ENCODE measurements around the gene ROR1.

The ROR1 gene

DNA sequence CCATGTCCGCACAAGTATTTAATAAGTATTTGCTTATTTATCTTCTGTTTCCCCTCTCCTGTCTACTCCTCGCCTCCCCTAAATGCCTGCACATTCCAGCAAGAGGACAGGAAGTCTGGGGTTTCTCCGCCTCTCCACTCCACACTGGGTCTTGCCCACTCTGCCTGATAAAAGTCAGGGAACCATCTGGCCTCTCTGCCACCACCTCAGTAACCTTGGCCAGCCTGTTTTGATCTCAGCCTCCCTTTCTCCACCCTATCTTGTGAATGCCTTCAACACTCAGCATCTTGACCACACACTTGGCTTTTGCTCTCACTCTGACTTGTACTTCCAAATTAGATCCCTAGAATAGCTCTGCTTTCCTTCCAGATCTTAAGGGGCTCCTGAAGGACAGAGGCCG is 264.3 kb downstream of the ROR1 start:
- no peak for DNase-seq

DNA sequence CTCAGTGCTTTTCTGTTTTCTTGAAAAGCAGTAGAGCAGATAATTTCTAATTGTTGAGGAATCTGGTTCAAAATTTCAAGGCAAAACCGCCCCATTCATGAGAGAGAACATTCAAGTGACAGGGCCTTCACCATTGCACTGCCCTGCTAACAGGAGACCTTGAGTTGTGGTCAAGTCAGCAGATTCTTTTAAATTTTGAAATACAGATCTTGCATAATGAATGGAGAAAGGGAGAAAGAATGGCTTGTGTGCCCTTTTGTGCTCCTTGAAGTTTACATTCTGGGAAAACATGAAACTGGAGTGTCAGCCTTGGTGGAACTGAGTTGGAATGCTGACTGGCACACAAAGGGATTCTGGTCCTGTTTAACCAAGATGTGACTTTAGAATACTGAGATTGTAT is 265.1 kb downstream of the ROR1 start:
- peak; percentile 54 for DNase-seq

DNA sequence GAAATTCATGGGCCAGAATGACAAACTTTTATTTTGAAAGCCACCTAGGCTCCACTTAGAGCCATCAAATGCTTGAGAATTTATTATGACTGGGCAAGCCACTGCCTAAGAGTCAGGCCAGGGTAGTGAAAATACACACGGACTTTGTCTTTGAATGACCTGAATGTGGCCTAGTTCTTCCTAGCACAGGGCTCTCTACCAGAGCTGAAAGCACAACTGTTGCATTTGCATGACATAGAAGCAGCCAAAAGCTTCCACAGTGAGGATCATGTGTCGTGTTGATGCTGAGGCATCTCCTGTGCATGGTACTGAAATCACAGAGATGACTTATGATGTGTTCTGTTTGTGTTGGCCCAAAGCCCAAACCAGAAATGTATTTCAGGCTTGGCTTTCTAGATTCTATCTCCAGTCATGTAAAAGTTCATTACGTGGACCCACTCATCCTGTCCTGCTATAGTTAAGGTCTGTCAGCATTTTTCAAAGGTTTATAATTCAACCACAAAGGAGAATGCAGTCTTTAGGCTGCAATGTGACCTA is 265.6 kb downstream of the ROR1 start:
- DNase-seq: peak; percentile 100

DNA sequence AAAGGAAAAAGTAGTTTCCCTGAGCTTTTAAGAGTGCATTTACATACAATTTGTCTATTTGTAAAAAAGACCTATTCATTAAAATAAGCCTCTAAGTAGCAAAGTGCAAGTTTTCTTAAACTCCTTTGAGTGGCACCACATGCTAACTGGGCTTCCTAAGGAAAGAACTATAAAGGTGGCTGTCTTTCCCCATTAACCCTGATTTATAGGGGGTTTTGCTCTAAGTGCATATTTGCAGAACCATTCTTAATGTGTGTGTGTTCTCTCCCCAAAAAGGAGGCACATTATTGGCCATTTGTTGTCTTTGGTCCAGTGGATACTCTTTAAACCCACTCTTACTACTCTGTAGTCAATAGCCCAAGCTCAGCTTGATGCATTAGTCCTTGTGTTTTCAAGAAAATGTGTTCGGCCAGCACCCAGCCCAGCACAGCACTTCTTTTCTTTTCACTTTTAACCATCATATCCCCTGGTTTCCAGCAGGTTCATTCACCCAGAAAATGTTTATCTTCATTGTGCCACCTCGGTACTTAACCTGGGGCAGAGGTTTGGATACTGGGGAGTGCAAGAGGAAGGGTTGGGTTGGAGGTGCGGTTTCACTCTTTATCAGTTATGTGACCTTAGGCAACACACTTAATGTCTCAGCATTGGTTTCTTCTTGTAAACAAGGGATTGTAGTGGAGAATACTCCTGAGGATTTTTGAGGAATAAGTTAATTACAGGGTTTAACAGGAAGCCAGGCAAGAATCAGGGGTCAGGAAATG is 267.7 kb downstream of the ROR1 start:
- no peak for DNase-seq

DNA sequence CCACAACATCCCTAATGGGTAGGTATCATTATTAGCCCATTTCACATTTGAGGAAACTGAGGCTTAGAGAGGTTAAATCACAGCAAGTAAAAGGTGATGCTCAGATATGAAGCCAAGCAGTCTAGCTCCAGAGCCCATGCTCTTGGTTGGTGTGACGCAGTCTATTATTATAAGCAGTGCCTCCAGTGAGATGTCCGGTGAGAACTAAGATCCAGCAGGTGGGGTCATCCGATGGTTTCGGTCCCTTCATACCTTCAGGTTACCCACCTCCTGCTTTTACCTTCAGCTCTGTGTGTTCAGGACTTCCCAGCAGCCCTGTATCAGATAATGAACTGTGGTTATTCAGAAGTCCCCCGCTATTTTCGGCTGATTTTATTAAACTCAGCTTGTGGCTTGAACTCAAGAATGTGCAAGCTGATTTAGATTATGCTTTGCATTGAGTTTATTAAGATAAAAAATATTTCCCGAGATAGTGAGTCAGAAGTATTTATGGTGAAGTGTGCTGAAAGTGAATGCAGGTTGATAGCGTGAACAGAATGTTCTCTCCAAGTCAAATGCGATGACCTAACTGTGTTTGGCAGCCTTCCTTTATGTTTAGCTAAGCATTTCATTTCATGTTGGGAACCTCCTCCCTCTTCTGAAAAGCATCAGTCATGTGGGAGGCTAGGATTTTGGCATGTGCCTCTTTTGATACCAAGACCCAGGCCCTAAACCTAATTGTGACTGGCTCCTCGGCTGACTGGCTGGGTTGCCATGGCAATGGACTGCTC is 268.7 kb downstream of the ROR1 start:
- peak; percentile 97 for DNase-seq

DNA sequence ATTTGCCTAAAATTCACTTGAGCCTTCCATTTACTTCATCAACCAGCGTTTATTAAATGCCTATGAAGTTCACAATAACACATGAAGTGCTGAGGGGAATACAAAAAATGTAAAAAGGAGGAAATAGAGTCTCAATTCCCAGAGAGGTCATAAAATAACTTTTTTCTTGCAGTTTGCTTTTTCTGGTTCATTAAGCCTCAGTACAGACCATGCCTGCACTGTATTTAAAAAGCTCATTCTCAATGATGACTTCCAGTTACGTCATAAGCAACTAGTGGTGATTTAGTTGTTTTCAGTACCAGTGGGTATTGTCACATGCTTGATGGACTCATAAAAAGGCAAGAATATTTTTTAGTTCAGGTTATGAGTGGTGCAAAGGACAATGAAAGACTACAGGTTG is 269.5 kb downstream of the ROR1 start:
- peak; percentile 37 for DNase-seq

DNA sequence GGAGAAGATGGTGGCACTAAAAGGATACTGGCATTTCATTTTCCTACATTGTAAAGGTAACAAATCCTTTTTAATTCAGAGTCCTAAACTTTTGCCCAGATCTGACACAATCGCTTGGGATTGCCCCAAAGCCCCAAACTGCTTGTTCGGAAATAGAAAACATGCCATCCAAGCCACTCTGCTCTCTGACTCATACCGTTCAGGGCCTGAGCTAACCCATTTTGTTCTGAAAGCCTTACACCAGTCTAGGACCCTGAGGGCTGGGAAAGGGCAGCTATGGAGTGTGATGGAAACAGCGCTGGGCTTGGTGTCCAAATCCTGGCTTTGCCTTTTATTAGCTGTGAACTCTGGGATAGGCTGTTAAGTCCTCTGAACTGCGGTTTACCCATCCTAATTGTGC is 270.2 kb downstream of the ROR1 start:
- peak; percentile 57 for DNase-seq

DNA sequence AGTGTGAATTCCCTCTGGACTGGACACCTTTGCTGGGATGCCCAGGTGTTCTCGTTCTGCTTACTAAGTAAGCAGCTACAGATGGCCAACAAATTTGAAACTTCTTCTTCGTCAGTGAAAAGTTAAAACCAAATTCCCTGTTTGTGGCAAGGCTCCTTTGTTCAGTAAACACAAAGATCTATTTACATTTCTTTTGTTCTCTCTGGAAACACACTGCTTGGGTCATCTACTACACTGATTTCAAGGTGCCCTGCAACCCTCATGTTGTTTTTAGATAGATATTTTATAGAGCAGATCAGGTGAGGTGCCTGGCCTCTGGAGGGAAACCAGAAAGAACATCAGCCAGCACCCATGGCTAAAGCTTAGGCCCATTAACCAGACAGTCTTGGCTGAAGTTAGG is 272.4 kb downstream of the ROR1 start:
- DNase-seq: no peak

DNA sequence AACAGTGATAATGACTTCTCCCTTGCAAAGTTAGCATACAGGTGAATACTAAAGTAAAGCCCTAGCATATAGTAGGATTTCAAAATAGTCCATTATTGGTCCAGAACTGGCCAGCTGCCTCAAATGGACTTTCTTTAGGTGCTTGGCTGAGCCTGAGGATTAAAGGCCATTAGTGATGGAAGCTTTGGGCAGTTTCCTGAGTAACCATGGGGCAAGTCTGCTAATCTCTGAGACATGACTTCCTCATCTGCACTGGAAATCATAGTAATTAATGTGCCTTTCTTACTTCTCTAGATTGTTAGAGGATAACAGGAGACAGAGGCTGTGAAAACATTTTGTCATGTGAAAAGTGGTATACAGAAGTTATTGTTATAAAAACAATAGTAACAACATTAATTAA is 273.1 kb downstream of the ROR1 start:
- no peak for DNase-seq

DNA sequence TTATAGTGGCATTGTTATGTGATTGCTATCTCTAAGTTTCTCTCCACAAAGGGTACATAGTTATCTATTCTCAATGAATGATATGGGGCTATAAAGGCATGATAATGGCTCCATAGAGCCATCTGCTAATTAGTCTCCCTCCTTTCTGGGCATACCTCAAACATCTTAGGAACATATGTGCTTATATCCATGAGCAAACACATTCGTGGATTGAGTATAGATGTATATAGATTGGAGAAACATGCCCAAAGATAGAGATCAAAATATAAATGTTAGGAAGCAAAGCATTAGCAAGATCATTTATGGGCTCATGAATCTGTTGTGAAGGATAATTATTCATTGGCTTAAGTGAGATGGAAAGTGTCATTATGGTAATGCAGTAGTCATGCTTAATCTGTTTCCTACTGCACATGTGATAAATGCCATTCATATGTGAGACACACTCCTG is 273.8 kb downstream of the ROR1 start:
- no peak for DNase-seq

DNA sequence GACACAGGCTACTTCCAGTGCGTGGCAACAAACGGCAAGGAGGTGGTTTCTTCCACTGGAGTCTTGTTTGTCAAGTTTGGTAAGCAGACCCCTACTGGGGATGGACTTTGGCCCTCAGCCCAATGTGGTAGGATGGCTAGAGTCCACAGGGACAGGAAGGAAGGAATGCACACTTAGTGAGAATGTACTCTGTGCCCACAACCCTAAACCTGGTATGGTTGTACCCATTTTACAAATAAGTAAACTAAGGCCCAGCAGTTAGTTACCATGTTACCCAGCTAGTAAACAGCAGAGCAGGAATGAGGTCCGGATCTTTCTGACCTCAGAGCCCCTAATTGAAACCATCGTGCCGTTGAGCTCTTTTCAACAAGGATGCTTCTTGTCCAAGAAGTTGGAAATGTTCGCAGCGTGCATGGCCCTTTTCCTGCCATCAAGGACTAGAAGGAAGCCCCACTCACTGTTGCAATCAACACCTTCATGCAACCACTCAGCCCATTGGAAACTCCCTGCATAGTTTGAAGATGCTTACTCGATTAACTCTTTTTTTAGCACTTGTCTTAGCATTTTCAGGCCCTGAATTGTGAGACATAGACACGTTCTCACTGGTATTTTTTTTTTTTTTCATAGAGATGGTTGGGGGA is 276.2 kb downstream of the ROR1 start:
- DNase-seq: no peak

DNA sequence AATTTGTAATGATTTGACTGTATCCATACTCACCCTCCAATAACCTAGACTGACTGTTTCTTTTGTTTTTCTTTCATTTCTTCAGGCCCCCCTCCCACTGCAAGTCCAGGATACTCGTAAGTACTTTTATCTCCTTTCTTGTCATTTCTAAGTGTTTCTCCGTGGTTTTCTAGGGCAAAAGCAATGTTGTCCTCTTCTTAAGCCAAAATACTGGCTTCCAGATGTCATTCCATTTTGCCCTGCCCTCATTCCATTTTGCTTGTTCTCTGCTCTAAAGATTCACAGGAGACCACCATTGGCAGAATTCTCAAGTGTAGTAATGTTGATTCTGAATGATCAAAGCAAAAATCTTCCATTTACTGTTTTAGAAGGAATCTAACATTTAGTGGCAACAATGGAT is 276.8 kb downstream of the ROR1 start:
- DNase-seq: no peak

DNA sequence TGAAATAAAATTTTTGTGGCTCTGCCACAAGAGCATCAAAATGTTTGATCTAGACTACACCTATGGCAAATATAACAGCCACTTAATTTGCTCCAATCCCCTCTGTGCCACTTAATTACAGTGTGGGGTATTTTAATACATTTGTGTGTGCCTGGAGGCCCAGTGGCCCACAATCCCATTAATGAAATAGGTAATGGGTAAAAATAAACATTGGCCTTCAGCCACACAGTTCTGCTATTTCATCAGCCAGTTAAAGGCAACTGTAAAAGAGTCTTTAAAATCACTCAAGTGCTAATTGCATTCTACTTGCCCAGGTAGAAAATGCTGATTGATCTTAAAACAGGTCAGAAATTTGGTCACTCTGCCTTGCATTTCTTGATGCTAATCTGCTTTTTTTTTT is 278.0 kb downstream of the ROR1 start:
- no peak for DNase-seq

DNA sequence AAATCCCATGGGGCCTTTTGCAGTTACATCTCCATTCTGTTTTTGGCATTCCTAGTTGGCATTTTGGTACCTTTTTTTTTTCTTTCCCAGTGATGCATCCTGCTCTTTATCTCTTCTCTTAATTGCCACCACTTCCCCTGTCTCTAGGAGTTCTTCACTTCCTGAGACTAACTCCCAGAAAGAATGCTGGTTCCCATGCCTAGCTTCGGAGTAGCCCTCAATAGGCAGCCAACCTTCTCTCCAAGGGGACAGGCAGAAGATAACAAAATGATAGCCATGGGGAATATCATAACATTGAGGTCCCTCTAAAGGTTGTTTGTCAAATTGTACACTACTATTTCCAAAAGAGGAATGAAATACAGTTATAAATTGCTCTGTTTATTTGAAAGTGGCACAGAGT is 279.0 kb downstream of the ROR1 start:
- no peak for DNase-seq

DNA sequence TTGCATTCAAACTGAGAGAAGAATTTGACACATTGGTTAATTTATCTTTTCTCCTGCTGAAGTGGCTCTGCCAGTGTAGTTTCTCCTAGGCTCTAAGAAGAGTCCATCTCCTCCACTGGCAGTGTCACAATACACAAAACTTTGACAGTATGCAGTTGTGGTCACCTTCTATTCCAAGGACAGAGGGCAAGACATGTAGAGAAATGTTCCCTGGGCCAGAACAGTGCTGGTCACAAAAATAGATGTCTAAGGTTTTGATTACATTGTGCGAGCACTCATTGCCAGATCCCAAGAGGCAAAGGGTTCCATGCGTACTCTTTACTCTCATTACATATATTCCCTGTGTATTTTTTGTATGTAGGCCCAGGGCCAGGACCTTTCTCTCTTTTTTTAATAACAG is 281.5 kb downstream of the ROR1 start:
- DNase-seq: no peak

DNA sequence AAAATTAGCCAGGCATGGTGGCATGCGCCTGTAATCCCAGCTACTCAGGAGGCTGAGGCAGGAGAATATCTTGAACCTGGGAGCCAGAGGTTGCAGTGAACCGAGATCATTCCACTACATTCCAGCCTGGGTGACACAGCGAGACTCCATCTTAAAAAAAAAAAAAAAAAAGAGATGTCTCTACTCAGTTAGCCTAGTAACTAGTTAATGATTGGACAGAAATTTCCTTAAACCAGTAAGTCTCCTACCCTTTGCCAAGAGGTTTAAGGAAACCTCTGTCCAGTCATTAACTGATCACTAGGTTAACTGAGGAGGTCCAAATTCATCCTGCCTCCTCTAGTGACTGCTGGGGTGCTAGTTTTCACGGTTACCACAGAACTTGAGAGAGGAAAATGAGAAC is 285.7 kb downstream of the ROR1 start:
- no peak for DNase-seq

DNA sequence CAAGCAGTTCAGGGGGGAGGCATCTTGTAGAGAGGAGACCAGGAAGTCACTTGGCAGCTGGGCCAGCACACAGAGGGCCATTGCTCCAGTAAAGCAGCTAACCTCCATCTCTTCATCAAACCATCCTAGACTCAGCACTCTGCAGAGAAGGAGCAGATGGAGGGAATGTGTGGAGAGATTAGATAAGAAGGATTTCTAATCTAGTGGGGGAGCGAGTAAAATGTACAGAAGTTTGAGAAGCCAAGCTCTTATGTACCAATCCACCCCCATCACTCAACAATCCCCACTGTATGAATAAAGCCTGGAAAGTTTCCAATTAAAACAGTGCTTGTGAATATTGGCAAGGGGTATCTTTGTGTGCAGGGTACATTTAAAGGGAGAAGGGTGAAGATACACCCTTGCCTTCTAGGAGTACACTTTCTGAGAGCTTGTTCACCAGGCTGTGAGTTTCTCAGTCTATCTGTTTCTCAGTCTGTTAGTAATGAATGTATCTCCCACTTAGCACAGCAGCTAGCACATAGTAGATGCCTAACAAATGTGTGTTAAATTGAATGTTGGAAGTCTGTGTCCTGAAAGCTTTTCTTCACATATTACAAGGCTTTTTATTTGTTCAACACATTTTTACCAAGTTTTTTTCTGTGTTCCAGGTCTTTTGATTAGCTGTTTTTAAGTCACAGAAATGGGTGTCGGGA is 286.9 kb downstream of the ROR1 start:
- no peak for DNase-seq

DNA sequence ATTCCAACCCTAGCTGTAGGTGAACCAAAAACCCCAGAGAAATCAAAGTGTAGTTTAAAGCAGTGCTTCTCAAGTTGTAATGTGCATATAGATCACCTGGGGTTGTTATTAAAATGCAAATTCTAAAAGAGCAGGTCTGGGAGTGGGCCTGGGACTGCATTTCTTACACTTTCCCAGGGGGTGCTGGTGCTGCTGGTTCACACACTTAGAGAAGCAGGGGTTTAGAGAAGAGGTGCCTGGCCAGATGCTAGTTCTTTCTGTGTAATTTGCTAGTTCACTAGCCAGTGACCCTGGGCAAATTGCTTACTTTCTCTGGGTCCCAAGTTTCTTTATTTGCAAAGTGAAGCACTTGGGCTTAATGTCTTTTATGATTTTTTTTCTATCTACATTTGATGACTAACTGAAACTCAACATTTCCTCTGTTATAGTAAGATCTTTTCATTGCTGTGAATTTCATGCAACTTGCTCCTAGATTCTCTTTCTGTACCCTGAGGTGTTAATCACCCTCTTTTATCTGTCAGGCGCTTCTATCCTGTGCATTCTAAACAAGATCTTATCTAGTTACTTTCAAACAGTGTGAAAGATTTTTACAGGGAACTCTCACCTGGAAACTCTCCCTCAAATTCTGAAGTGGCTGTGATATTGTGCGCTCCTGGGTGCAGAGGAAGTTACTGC is 287.8 kb downstream of the ROR1 start:
- no peak for DNase-seq

DNA sequence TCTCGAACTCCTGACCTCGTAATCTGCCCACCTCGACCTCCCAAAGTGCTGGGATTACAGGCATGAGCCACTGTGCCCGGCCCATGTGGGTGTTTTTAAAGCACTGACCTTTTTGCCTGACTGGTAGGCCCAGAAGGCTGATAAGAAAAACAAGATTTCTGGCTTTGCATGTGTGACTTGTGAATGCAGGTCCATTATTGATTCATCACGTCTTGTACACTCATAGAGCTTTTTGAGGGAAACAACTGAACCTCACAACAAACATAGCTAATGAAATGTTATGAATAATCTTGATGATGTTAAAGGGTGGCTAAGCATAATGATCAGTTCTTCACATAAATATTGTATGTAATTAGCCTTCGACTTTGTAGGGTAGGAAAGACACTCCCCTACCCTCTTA is 288.7 kb downstream of the ROR1 start:
- no peak for DNase-seq

DNA sequence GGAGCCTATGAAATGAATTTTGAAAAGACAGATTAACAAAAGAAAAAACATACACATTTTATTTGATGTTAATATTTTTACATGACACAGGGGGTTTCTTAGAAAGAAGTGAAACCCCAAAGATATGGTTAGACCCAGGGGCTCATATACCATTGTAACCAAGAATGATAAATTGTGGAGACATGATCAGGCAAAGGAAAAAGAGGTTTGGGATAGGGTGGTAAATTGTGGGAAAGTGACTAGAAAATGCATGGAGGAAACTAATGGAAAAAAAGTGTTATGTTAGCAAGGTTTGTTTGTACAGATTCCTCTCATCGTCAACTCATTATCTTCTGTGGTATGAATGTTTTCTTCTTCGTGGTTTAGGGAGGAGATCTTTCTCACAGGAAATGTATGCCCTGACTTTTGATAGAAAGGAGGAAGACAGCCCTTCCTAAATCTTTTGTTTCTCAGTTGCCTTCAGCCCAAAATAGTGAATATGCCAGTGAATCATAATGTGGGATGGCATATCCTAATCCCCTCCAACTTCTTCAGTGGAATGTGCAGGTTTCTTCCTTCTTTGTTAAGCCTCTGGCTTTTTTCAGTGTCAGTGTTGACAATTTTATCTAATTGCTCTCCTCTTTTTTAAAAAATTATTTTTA is 289.2 kb downstream of the ROR1 start:
- DNase-seq: peak; percentile 49

DNA sequence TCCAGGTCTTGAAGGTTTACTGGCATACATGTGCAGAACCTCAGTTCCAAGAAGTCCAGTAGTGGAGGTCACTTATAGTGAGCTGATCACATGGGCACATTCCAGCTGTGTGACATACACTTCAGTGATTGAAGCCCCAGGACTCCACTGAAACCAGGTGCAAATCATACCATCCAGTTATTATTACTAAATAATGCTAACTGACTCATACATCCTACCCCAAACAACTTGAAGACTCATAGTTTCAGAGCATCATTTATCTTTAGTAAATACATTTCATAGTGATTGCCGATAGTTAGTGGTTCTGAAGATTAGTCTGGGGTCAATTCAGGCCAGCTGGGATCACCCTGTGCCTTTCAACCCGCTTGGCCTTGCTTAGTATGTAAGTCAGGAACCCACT is 291.8 kb downstream of the ROR1 start:
- DNase-seq: no peak
